HG03135 (cell line): ENCODE data around the gene SYNPO2.
A peak's percentile ranks its signal among the peaks of the same experiment; 100 is the strongest.
"Not testable (repeated sequence)": the region's sequence is repeated elsewhere in the genome, so short reads cannot be mapped to it uniquely, and the experiment has no call there.

Experiments
- ATAC-seq: cut with Tn5 transposase; IDR thresholded peaks from one replicate; pipeline ENCODE4 v1.9.1; 2021; ENCODE audit warnings: mild to moderate bottlenecking, moderate library complexity; ENCODE audit not compliant: unreplicated experiment

The SYNPO2 gene

GRCh38 chr4:118888666-118889311 lies at the start of gene SYNPO2:
TSS of gene SYNPO2 (plus strand) at chr4:118888854. CDS start at chr4:118889037, 183 bp downstream.
- ATAC-seq = peak; percentile 70

- no peak for ATAC-seq
These were observed 49.3 kb upstream of the SYNPO2 start for GRCh38 chr4:118839221-118839927.

GRCh38 chr4:118842055-118842454 lies 46.6 kb upstream of the SYNPO2 start:
- no peak for ATAC-seq

GRCh38 chr4:118843237-118843636 lies 45.4 kb upstream of the SYNPO2 start:
- ATAC-seq = no peak

- no peak for ATAC-seq
These were observed 43.1 kb upstream of the SYNPO2 start for GRCh38 chr4:118845552-118846050.

GRCh38 chr4:118846979-118847378 lies 41.7 kb upstream of the SYNPO2 start:
- no peak for ATAC-seq

GRCh38 chr4:118848242-118848641 lies 40.4 kb upstream of the SYNPO2 start:
- ATAC-seq = no peak

- no peak for ATAC-seq
These were observed 39.8 kb upstream of the SYNPO2 start for GRCh38 chr4:118848901-118849300.

GRCh38 chr4:118849867-118850487 lies 38.7 kb upstream of the SYNPO2 start:
- ATAC-seq = no peak

- peak; percentile 90 for ATAC-seq
These were observed 38.0 kb upstream of the SYNPO2 start for GRCh38 chr4:118850488-118851173.

GRCh38 chr4:118857760-118858159 lies 30.9 kb upstream of the SYNPO2 start:
- no peak for ATAC-seq

GRCh38 chr4:118858779-118859178 lies 29.9 kb upstream of the SYNPO2 start:
- ATAC-seq = no peak

GRCh38 chr4:118865091-118865708 lies 23.5 kb upstream of the SYNPO2 start:
- no peak for ATAC-seq

- no peak for ATAC-seq
These were observed 22.2 kb upstream of the SYNPO2 start for GRCh38 chr4:118866442-118866841.

GRCh38 chr4:118867311-118868067 lies 21.2 kb upstream of the SYNPO2 start:
- no peak for ATAC-seq

GRCh38 chr4:118869808-118870342 lies 18.8 kb upstream of the SYNPO2 start:
- no peak for ATAC-seq

GRCh38 chr4:118872181-118872580 lies 16.5 kb upstream of the SYNPO2 start:
- no peak for ATAC-seq

GRCh38 chr4:118877797-118878196 lies 10.9 kb upstream of the SYNPO2 start:
- no peak for ATAC-seq

GRCh38 chr4:118878507-118878906 lies 10.1 kb upstream of the SYNPO2 start:
- not testable (repeated sequence) for ATAC-seq

- ATAC-seq = no peak
These were observed 9.2 kb upstream of the SYNPO2 start for GRCh38 chr4:118879409-118879808.
